MCF 10A (cell line): ENCODE measurements around the gene ARHGAP12. TPM values are rescaled to one million over a fixed set of nuclear protein-coding genes. Genes with fewer than 3 reads are reported as not detected.

Experiments
- BruUV-seq: library from RNA; stranded (reverse); fragments of 400-500 nt; replicated peaks from 2 replicates; lab custom pipeline; 2021; lab: Mats Ljungman, UMichigan
- CTCF ChIA-PET: fragments of 300-600 bp; sonication (Branson Sonifier 250); formaldehyde crosslinking; extraction: SDS; loops from one replicate; lab custom pipeline; 2021; ENCODE audit warnings: antibody characterized with exemption, inconsistent platforms; lab: Yijun Ruan, JAX
- POLR2A ChIA-PET: fragments of 300-600, 350-650 bp; sonication (Branson Sonifier 250); formaldehyde crosslinking; extraction: SDS; loops from one replicate; lab custom pipeline; 2020; ENCODE audit warnings: antibody characterized with exemption, inconsistent platforms; lab: Yijun Ruan, JAX
- DNase-seq: peaks from one replicate; pipeline ENCODE4 v3.0.0-alpha.2; 2018; ENCODE audit not compliant: unreplicated experiment
- H3K27ac Mint-ChIP-seq: one replicate; pipeline ENCODE4 v1.8.0; 2022; ENCODE audit warnings: mild to moderate bottlenecking, low read depth, mixed read lengths; ENCODE audit not compliant: unreplicated experiment
- H3K27me3 Mint-ChIP-seq: one replicate; pipeline ENCODE4 v1.8.0; 2022; ENCODE audit warnings: mixed read lengths; ENCODE audit not compliant: insufficient read depth, unreplicated experiment
- H3K36me3 Mint-ChIP-seq: one replicate; pipeline ENCODE4 v1.8.0; 2022; ENCODE audit warnings: mild to moderate bottlenecking, moderate library complexity, mixed read lengths; ENCODE audit not compliant: insufficient read depth, unreplicated experiment
- H3K4me1 Mint-ChIP-seq: one replicate; pipeline ENCODE4 v1.8.0; 2022; ENCODE audit warnings: mixed read lengths; ENCODE audit not compliant: insufficient read depth, unreplicated experiment
- H3K4me3 Mint-ChIP-seq: one replicate; pipeline ENCODE4 v1.8.0; 2022; ENCODE audit warnings: mild to moderate bottlenecking, moderate library complexity, mixed read lengths; ENCODE audit not compliant: unreplicated experiment
- H3K9me3 Mint-ChIP-seq: one replicate; pipeline ENCODE4 v1.8.0; 2022; ENCODE audit warnings: mixed read lengths; ENCODE audit not compliant: unreplicated experiment
- intact Hi-C: fragments of 100-400 bp; cut with micrococcal nuclease; formaldehyde crosslinking; loops from 2 replicates; pipeline ENCODE4 v1.14.1; 2022
- total RNA-seq: library from RNA; stranded (reverse); gene quantifications from 2 replicates; pipeline ENCODE4 v1.2.3, GENCODE V29; 2022
- TF ChIP-seq, protein P1 (sequence below): fragments of 200-600 bp; IDR thresholded peaks from one replicate; pipeline ENCODE4 v1.8.0; 2022; ENCODE audit warnings: antibody characterized with exemption, mild to moderate bottlenecking; ENCODE audit not compliant: unreplicated experiment

Gene ARHGAP12
- total RNA-seq, 1 experiment from 2014 or later: 26.0 TPM

DNA sequence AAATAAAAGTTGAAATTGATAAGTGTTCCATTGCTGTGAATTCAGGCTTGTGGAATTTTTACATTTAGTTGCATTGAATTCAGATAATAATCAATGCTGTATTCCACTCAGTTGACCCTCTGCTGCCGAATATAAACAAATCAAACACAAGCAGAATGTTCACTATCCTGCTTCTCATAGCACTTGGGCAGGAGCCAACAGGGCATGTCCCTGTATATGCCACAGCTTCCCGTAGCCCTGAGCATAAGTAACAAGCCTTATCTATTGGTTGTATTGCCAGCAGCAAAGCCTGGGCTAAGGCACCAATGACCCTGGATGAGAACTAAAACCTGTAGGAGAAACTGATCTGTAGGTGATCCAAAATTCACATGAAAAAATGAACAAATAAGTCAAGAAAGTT is 145.9 kb downstream of the ARHGAP12 start:
- CTCF ChIA-PET: interaction anchor here (0.5 kb wide), 1 partner anchor 1153 kb away, joined by 5 read pairs; the partner anchor contains the start of gene LYZL2
- Mint-ChIP-seq H3K27ac (no peak overlapping the region), H3K4me1 (no peaks in the 10 kb centered on the region), H3K4me3 (no peak overlapping the region), H3K27me3 (no peaks in the 10 kb centered on the region), H3K36me3 (no peaks in the 10 kb centered on the region), H3K9me3 (no peaks in the 10 kb centered on the region)
- TF ChIP-seq, protein P1, sequence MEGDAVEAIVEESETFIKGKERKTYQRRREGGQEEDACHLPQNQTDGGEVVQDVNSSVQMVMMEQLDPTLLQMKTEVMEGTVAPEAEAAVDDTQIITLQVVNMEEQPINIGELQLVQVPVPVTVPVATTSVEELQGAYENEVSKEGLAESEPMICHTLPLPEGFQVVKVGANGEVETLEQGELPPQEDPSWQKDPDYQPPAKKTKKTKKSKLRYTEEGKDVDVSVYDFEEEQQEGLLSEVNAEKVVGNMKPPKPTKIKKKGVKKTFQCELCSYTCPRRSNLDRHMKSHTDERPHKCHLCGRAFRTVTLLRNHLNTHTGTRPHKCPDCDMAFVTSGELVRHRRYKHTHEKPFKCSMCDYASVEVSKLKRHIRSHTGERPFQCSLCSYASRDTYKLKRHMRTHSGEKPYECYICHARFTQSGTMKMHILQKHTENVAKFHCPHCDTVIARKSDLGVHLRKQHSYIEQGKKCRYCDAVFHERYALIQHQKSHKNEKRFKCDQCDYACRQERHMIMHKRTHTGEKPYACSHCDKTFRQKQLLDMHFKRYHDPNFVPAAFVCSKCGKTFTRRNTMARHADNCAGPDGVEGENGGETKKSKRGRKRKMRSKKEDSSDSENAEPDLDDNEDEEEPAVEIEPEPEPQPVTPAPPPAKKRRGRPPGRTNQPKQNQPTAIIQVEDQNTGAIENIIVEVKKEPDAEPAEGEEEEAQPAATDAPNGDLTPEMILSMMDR: no peak
- no TSS peak for BruUV-seq
- intact Hi-C loops: no loop called here
- POLR2A ChIA-PET: no interaction called here
- no peak for DNase-seq

DNA sequence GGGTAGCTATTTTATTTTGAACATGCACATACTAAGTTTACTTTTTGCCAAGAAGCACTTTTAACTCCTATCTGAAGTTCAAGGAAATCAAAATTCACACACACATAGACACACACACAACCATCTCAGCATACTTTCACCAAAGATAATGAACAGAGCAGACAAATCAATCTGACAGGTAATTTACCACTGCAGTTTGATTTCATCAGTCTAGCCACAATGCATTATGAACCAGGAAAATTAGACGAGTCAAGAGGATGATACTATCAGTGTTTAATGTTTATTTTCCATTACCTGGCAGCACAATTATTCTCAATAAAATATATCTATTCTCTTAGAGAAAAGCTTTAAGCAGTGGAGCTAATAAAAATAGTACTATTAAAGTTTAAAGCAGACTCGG is 147.9 kb downstream of the ARHGAP12 start:
- no TSS peak for BruUV-seq
- TF ChIP-seq, protein P1: no peak
- intact Hi-C loops: no loop called here
- Mint-ChIP-seq H3K9me3 (no peaks in the 10 kb centered on the region), H3K4me3 (no peak overlapping the region), H3K27me3 (no peaks in the 10 kb centered on the region), H3K4me1 (no peaks in the 10 kb centered on the region), H3K36me3 (no peaks in the 10 kb centered on the region), H3K27ac (no peak overlapping the region)
- ChIA-PET POLR2A (interaction anchor here (0.8 kb wide), 1 partner anchor 16 kb away, joined by 3 read pairs; no protein-coding TSS in a partner anchor), CTCF (interaction anchor here (0.6 to 1.1 kb wide), 3 partner anchors 45 to 1456 kb away, joined by 3 to 4 read pairs (median 3); no protein-coding TSS in a partner anchor)
- DNase-seq: no peak

DNA sequence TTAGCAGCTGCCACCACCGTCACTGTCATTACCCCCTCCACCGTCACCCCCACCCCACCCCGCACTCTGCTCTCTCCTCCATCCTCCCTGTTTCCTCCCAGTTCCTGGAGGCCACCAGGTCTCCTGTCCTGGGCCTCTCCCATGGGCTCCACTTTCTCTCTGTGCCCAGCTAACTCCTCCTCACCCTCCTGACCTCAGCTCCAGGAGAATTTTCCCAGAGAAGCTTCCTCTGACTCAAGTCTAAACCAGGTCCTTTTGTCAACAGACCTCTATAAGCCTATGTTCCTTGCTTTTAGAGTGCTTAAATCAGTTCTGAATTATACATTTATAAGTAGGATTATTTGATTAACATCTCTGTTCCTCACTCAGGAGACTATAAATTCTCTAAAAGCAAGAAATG is 150.0 kb downstream of the ARHGAP12 start:
- H3K4me1 Mint-ChIP-seq: no peaks in the 10 kb centered on the region
- H3K36me3 Mint-ChIP-seq: no peaks in the 10 kb centered on the region
- ChIA-PET POLR2A (interaction anchor here (0.6 to 1.0 kb wide), 2 partner anchors 13 to 1010 kb away, joined by 3 read pairs; no protein-coding TSS in a partner anchor), CTCF (interaction anchor here (0.6 to 1.8 kb wide), 2 partner anchors 29 to 186 kb away, joined by 3 to 4 read pairs; no protein-coding TSS in a partner anchor)
- TF ChIP-seq, protein P1: no peak
- intact Hi-C loops: no loop called here
- H3K27ac Mint-ChIP-seq: no peak overlapping the region
- DNase-seq: no peak
- no peak overlapping the region for H3K4me3 Mint-ChIP-seq
- no peaks in the 10 kb centered on the region for H3K27me3 Mint-ChIP-seq
- no peaks in the 10 kb centered on the region for H3K9me3 Mint-ChIP-seq
- no TSS peak for BruUV-seq

DNA sequence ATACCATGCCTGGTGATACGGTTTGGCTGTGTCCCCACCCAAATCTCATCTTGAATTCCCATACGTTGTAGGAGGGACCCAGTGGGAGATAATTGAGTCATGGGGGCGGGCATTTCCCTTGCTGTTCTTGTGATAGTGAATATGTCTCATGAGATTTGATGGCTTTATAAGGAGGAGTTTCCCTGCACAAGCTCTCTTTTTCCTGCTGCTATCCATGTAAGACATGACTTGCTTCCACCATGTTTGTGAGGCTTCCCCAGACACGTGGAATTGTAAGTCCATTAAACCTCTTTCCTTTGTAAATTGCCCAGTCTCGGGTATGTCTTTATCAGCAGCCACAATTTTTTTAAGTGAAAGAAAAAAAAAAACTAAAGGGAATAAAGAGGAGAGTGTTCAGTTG is 152.5 kb downstream of the ARHGAP12 start:
- ChIA-PET POLR2A (no interaction called here), CTCF (no interaction called here)
- no TSS peak for BruUV-seq

More for the DNA sequence above, 152.5 kb downstream of the ARHGAP12 start:
- DNase-seq: no peak
- TF ChIP-seq, protein P1: no peak
- H3K4me1 Mint-ChIP-seq: no peaks in the 10 kb centered on the region
- H3K4me3 Mint-ChIP-seq: no peak overlapping the region
- H3K27ac Mint-ChIP-seq: no peak overlapping the region
- H3K27me3 Mint-ChIP-seq: no peaks in the 10 kb centered on the region
- intact Hi-C loops: no loop called here
- H3K36me3 Mint-ChIP-seq: no peaks in the 10 kb centered on the region
- no peaks in the 10 kb centered on the region for H3K9me3 Mint-ChIP-seq
